ENCODE measurements around the gene HDAC11. TPM values are rescaled to one million over a fixed set of nuclear protein-coding genes. Genes with fewer than 3 reads are reported as not detected.
A peak's percentile ranks its signal among the peaks of the same experiment; 100 is the strongest.

The HDAC11 gene
- polyA plus RNA-seq, 2 of the 4 experiments (the other 2 are of a cell fraction), result 5.6 to 8.4 TPM

DNA sequence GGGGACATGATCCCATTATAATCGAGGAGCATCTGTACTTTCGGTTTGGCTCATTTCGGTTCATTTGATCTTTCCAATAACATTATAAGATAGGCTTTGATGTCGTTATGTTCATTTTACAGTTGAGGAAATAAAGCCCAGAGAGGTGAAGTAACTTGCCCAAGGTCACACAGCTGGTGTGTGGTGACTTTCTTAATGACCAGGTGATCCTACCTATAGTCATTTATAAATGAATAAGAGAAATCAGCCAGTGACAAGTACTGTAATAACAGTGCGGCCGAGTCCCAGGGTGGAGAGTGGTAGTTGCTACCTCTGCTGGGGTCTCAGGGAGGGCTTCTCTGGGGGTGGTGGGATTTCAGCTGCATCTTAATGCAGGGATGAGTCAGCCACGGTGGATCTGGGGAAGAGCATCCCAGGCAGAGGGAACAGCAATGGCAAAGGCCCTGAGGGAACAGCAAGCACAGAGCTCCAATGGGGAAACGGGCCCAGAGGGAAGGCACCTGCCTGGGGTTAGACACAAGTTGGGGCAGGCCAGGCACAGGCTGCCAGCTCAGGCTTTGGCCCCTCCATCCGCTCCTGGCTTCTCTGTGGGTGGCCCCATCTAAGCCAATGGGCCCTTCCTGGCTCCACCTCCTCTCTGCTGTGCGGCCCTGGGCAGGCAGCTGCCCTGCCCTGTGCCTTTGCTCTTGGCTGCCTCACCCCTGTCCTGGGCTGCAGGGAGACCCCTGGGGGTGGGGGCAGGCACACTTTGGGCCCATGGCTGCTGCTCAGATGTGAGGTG lies 67.7 kb downstream of the HDAC11 start:
- no peak overlapping the region for H3K4me3 ChIP-seq
- H3K4me1 ChIP-seq, result peaks cover 45% of the 10 kb centered on the region
- 89% methylated on average over 9 of the region's 10 CpGs for WGBS (ENCODE audit: missing lambda C conversion rate)
- POLR2A ChIA-PET, result no interaction called here
- FAIRE-seq (no peak), DNase-seq (ENCODE audit: low read depth in 1 of 2, low spot score in 1 of 2) (no peak), ATAC-seq (peak in 1 of 2 experiments; percentile 6; a peak in 1 of 6 replicates)
- peak overlapping the region; percentile 64; the same call in 2 of the 3 replicates for H3K4me2 ChIP-seq
- TF ChIP-seq, protein P1, sequence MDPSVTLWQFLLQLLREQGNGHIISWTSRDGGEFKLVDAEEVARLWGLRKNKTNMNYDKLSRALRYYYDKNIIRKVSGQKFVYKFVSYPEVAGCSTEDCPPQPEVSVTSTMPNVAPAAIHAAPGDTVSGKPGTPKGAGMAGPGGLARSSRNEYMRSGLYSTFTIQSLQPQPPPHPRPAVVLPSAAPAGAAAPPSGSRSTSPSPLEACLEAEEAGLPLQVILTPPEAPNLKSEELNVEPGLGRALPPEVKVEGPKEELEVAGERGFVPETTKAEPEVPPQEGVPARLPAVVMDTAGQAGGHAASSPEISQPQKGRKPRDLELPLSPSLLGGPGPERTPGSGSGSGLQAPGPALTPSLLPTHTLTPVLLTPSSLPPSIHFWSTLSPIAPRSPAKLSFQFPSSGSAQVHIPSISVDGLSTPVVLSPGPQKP (IDR thresholded peaks at IDR 0.05; ENCODE audit: low read depth, low read length), result no peak
- TF ChIP-seq, protein P2, sequence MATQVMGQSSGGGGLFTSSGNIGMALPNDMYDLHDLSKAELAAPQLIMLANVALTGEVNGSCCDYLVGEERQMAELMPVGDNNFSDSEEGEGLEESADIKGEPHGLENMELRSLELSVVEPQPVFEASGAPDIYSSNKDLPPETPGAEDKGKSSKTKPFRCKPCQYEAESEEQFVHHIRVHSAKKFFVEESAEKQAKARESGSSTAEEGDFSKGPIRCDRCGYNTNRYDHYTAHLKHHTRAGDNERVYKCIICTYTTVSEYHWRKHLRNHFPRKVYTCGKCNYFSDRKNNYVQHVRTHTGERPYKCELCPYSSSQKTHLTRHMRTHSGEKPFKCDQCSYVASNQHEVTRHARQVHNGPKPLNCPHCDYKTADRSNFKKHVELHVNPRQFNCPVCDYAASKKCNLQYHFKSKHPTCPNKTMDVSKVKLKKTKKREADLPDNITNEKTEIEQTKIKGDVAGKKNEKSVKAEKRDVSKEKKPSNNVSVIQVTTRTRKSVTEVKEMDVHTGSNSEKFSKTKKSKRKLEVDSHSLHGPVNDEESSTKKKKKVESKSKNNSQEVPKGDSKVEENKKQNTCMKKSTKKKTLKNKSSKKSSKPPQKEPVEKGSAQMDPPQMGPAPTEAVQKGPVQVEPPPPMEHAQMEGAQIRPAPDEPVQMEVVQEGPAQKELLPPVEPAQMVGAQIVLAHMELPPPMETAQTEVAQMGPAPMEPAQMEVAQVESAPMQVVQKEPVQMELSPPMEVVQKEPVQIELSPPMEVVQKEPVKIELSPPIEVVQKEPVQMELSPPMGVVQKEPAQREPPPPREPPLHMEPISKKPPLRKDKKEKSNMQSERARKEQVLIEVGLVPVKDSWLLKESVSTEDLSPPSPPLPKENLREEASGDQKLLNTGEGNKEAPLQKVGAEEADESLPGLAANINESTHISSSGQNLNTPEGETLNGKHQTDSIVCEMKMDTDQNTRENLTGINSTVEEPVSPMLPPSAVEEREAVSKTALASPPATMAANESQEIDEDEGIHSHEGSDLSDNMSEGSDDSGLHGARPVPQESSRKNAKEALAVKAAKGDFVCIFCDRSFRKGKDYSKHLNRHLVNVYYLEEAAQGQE (IDR thresholded peaks at IDR 0.05), result no peak
- TF ChIP-seq, protein P3, sequence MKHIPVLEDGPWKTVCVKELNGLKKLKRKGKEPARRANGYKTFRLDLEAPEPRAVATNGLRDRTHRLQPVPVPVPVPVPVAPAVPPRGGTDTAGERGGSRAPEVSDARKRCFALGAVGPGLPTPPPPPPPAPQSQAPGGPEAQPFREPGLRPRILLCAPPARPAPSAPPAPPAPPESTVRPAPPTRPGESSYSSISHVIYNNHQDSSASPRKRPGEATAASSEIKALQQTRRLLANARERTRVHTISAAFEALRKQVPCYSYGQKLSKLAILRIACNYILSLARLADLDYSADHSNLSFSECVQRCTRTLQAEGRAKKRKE (CRISPR knock-in tag; IDR thresholded peaks at IDR 0.05; ENCODE audit: low read depth), result no peak
- TF ChIP-seq CEBPB (IDR thresholded peaks at IDR 0.05), result no peak
- no peak for TF ChIP-seq NFE2L2 (conservative IDR thresholded peaks at IDR 0.05; ENCODE audit: low read length)
- TF ChIP-seq HOXB5 (CRISPR knock-in tag; IDR thresholded peaks at IDR 0.05), result no peak
- TF ChIP-seq NR3C1 (IDR thresholded peaks at IDR 0.05), result no peak
- CTCF ChIA-PET, result interaction anchor here (0.5 to 2.0 kb wide), 7 partner anchors 11 to 102 kb away, joined by 3 to 7 read pairs (median 4); no protein-coding TSS in a partner anchor
- no peaks in the 10 kb centered on the region for H3K9me3 ChIP-seq
- peak overlapping the region in 1 of 2 experiments; percentile 82; a peak in 2 of 6 replicates for H3K27ac ChIP-seq

DNA sequence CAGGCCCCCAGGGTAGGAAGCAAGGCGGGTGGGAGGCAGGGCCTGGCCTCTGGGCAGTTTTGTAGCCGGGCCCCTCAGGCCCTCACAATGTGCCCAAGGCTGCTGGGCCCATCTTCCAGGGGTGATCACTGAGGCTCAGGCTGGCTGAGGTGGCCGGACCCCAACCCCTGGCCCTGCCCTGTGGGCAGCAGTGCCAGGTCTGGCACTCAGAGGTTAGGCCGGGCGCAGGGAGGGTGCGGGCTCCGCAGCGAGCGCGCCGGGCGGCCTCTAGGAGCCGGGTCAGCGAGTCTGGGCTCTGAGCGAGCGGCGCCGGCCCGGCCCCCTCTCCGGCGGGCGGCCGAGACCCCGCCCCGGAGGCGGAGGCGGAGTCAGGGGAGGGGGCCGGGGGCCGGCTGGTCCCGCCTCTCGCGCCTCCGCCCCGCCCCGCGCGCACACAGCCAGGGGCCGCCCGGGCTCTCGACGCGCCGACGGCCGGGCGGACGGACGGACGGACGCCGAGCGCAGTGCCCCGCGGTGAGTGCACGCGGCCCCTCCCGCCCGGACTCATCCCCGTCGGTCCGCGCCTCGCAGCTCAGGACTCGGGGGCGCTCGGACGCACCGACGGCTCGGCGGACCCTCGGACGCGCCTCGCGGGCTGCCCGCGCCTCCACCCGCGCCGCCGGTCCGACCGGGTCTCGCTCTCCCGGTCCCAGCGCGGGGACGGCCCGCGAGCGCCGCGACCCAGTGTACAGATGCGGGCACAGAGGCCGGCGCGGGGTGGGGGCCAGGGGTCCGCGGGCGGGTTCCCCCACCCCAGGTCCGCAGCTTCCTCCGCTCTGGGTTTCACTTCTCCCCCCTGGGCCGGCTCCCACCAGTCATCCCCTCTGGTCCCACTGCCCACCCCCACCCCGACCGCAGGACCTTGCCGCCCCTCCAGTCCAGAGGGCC lies 68.9 kb downstream of the HDAC11 start, which contains the start of gene FBLN2:
TSS of gene FBLN2 (plus strand) at position 430 of the 927 bp plus-strand sequence. CDS start 21,231 bp downstream, outside the sequence.
- ATAC-seq (peak; percentile 16 to 73; a peak in 4 of 6 replicates), DNase-seq (ENCODE audit: low read depth in 1 of 2, low spot score in 1 of 2) (no peak), FAIRE-seq (no peak)
- POLR2A ChIA-PET, result no interaction called here
- CTCF ChIA-PET, result interaction anchor here (1.0 to 2.5 kb wide), 3 partner anchors 50 to 102 kb away, joined by 3 to 13 read pairs (median 4); no protein-coding TSS in a partner anchor
- Histone ChIP-seq H3K4me2 (peak within 1 kb of the TSS; percentile 64), H3K4me1 (peaks cover 34% of the 10 kb centered on the region), H3K9me3 (no peaks in the 10 kb centered on the region), H3K27ac (peak within 1 kb of the TSS; percentile 51 to 82; a peak in 4 of 6 replicates), H3K4me3 (peak within 1 kb of the TSS; percentile 26)
- 87% methylated on average over 38 of the region's 107 CpGs for WGBS (ENCODE audit: missing lambda C conversion rate)
- no peak for TF ChIP-seq MAFK (IDR thresholded peaks at IDR 0.05; ENCODE audit: partially characterized antibody)
- no peak for TF ChIP-seq TP53 (CRISPR knock-in tag; IDR thresholded peaks at IDR 0.05)
- no peak for TF ChIP-seq CBX2 (IDR thresholded peaks at IDR 0.05; ENCODE audit: borderline replicate concordance, low read depth)
- TF ChIP-seq RCOR1 (IDR thresholded peaks at IDR 0.05; ENCODE audit: low read depth, low read length), result no peak
- no peak for TF ChIP-seq MAZ (IDR thresholded peaks at IDR 0.05; ENCODE audit: borderline replicate concordance, low read depth, low read length)
- TF ChIP-seq EP300 (IDR thresholded peaks at IDR 0.05), result no peak
- TF ChIP-seq HDAC2 (IDR thresholded peaks at IDR 0.05), result no peak

Measured in A549 (cell line).